Upper lobe of left lung (tissue), 4 donors: ENCODE measurements around the gene GPR179.

Experiments
- EP300 ChIP-seq, 4 donors: sonication (generic); formaldehyde crosslinking; IDR thresholded peaks; one replicate each; pipeline ENCODE4 v1.5.1; 2017; ENCODE audit warnings: antibody characterized with exemption in 4 of 4, control low read depth in 2 of 4
- POLR2A ChIP-seq, 4 donors: fragments of 450-650 bp; IDR thresholded peaks; one replicate each; pipeline ENCODE4 v1.5.1; 2016 to 2017; ENCODE audit warnings: antibody characterized with exemption in 4 of 4, mild to moderate bottlenecking in 2 of 4
- POLR2AphosphoS5 ChIP-seq, 2 donors: sonication (generic); formaldehyde crosslinking; IDR thresholded peaks; one replicate each; pipeline ENCODE4 v1.5.1; 2017; ENCODE audit warnings: antibody characterized with exemption in 2 of 2
- TF ChIP-seq, protein P1 (sequence below), 6 experiments: fragments of 450-650 bp in 4 of 6; fragments of 200-600 bp in 2 of 6; sonication (generic) in 2 of 6; IDR thresholded peaks; one replicate each; pipeline ENCODE4 v1.5.1; 2016 to 2019; ENCODE audit warnings: antibody characterized with exemption in 6 of 6

- no peak for TF ChIP-seq POLR2A (IDR thresholded peaks at IDR 0.05)
- TF ChIP-seq, protein P1, sequence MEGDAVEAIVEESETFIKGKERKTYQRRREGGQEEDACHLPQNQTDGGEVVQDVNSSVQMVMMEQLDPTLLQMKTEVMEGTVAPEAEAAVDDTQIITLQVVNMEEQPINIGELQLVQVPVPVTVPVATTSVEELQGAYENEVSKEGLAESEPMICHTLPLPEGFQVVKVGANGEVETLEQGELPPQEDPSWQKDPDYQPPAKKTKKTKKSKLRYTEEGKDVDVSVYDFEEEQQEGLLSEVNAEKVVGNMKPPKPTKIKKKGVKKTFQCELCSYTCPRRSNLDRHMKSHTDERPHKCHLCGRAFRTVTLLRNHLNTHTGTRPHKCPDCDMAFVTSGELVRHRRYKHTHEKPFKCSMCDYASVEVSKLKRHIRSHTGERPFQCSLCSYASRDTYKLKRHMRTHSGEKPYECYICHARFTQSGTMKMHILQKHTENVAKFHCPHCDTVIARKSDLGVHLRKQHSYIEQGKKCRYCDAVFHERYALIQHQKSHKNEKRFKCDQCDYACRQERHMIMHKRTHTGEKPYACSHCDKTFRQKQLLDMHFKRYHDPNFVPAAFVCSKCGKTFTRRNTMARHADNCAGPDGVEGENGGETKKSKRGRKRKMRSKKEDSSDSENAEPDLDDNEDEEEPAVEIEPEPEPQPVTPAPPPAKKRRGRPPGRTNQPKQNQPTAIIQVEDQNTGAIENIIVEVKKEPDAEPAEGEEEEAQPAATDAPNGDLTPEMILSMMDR (IDR thresholded peaks at IDR 0.05), result no peak
- no peak for TF ChIP-seq EP300 (IDR thresholded peaks at IDR 0.05)
- no peak for TF ChIP-seq POLR2AphosphoS5 (IDR thresholded peaks at IDR 0.05)
Measured at GRCh38 chr17:38363016-38363415, 19.3 kb upstream of the GPR179 start.
